Muscle of leg (tissue), 11 donors: ENCODE measurements around the gene CUBN. TPM values are rescaled to one million over a fixed set of nuclear protein-coding genes. Genes with fewer than 3 reads are reported as not detected.

ENCODE experiments used
- DNase-seq: peaks from one replicate; pipeline ENCODE4 v3.0.0; 2013
- H3K27ac ChIP-seq: one replicate; pipeline ENCODE4 v1.5.1; 2013; ENCODE audit warnings: mild to moderate bottlenecking, low read length, control low read depth
- H3K27me3 ChIP-seq: one replicate; pipeline ENCODE4 v1.6.1; 2013; ENCODE audit warnings: low read length; ENCODE audit not compliant: control insufficient read depth, insufficient read depth
- H3K36me3 ChIP-seq: one replicate; pipeline ENCODE4 v1.6.1; 2013; ENCODE audit warnings: low read length; ENCODE audit not compliant: control insufficient read depth, insufficient read depth
- H3K4me1 ChIP-seq: one replicate; pipeline ENCODE4 v1.6.1; 2013; ENCODE audit warnings: low read length; ENCODE audit not compliant: control insufficient read depth, insufficient read depth
- H3K4me3 ChIP-seq: one replicate; pipeline ENCODE4 v1.5.1; 2013; ENCODE audit warnings: low read length, control low read depth
- H3K9me3 ChIP-seq: replicated peaks from 2 replicates; pipeline ENCODE4 v1.6.1; 2013; ENCODE audit warnings: low read depth, low read length; ENCODE audit not compliant: control insufficient read depth
- WGBS: methylation state at CpG from one replicate; pipeline ENCODE4 v1.1.5; 2013; ENCODE audit warnings: missing lambda C conversion rate; ENCODE audit not compliant: insufficient coverage; 5-methylcytosine and 5-hydroxymethylcytosine counted together
- polyA plus RNA-seq, 8 donors: library from polyadenylated mRNA; unstranded; fragments of 120-200 nt; gene quantifications; one replicate each; pipeline versions ENCODE4 v1.2.1 to v1.2.3, GENCODE V29; 2013; ENCODE audit warnings: inconsistent platforms in 1 of 8, low replicate concordance in 1 of 8; ENCODE audit not compliant: insufficient read length in 8 of 8, insufficient read depth in 1 of 8
- total RNA-seq: library from RNA; stranded (reverse); fragments of 120-200 nt; gene quantifications from one replicate; pipeline ENCODE4 v1.2.4, GENCODE V29; 2013

CUBN gene
- total and polyA plus RNA-seq, 9 donors = 1.4 to 5.0 (median 2.0) TPM

DNA sequence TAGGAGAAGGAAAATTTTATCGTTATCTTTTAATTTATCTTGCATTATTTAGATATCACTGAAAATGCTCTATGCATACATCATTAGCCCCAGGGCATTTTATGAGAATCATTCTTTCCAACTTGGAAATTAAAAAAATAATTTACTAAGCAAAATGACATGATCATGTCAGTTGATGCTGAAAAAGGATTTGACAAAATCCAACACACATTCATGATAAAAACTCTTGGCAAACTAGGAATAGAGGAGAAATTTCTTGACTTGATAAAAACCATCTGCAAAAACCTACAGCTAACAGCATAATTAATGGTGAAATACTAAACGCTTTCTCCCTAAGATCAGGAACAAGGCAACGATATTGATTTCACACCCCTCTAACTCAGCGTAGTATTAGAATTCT, 272.2 kb downstream of the CUBN start:
- H3K36me3 ChIP-seq = no peaks in the 10 kb centered on the region
- H3K4me3 ChIP-seq = no peak overlapping the region
- no peak for DNase-seq
- no peaks in the 10 kb centered on the region for H3K27me3 ChIP-seq
- no peak overlapping the region for H3K27ac ChIP-seq
- no peaks in the 10 kb centered on the region for H3K9me3 ChIP-seq
- WGBS = no CpG with 5 or more reads among the region's 4 CpGs
- no peaks in the 10 kb centered on the region for H3K4me1 ChIP-seq

GRCh38 chr10:16856567-16856966, 273.0 kb downstream of the CUBN start:
- H3K9me3 ChIP-seq = no peaks in the 10 kb centered on the region
- H3K4me1 ChIP-seq = no peaks in the 10 kb centered on the region
- DNase-seq = peak; percentile 77
- H3K27ac ChIP-seq = peak overlapping the region; percentile 57
- H3K36me3 ChIP-seq = no peaks in the 10 kb centered on the region
- WGBS = 20% methylated on average over 1 of the region's 4 CpGs
- no peaks in the 10 kb centered on the region for H3K27me3 ChIP-seq
- H3K4me3 ChIP-seq = no peak overlapping the region

GRCh38 chr10:16856092-16856491, 273.5 kb downstream of the CUBN start:
- no peaks in the 10 kb centered on the region for H3K27me3 ChIP-seq
- no peaks in the 10 kb centered on the region for H3K4me1 ChIP-seq
- H3K9me3 ChIP-seq = no peaks in the 10 kb centered on the region
- no peak overlapping the region for H3K4me3 ChIP-seq
- H3K27ac ChIP-seq = peak overlapping the region; percentile 57
- H3K36me3 ChIP-seq = no peaks in the 10 kb centered on the region
- WGBS = no CpG with 5 or more reads among the region's 5 CpGs
- no peak for DNase-seq

GRCh38 chr10:16854623-16855022, 275.0 kb downstream of the CUBN start:
- no peaks in the 10 kb centered on the region for H3K36me3 ChIP-seq
- no peaks in the 10 kb centered on the region for H3K9me3 ChIP-seq

GRCh38 chr10:16853809-16854208, 275.8 kb downstream of the CUBN start:
- Histone ChIP-seq H3K4me3 (no peak overlapping the region), H3K9me3 (no peaks in the 10 kb centered on the region), H3K36me3 (no peaks in the 10 kb centered on the region), H3K27ac (no peak overlapping the region), H3K4me1 (no peaks in the 10 kb centered on the region), H3K27me3 (no peaks in the 10 kb centered on the region)
- no peak for DNase-seq
- 93% methylated on average over 2 of the region's 4 CpGs for WGBS

More at GRCh38 chr10:16854623-16855022, 275.0 kb downstream of the CUBN start:
- H3K4me1 ChIP-seq = no peaks in the 10 kb centered on the region
- DNase-seq = no peak
- no peaks in the 10 kb centered on the region for H3K27me3 ChIP-seq
- H3K4me3 ChIP-seq = no peak overlapping the region
- no peak overlapping the region for H3K27ac ChIP-seq

DNA sequence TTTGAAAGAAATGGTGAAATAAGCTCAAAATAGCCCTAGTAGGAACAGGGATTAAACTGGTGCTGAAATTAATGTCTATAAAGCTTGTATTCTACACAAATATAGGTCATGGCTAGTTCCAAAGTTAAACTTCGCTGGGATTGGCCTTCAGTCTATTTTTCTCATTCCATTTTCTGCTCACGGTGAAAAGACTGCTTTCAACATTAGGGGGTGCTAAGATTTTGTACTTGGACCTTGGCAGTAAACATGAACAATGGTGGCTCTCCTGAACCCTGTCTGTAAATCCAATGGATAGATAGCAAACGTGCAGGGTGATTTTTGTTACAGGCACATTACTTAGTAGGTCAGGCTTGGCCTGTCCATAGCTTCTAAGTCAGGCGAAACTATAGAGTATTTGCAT, 276.4 kb downstream of the CUBN start:
- Histone ChIP-seq H3K36me3 (no peaks in the 10 kb centered on the region), H3K27me3 (no peaks in the 10 kb centered on the region), H3K4me3 (no peak overlapping the region), H3K27ac (no peak overlapping the region), H3K9me3 (no peaks in the 10 kb centered on the region), H3K4me1 (no peaks in the 10 kb centered on the region)
- peak; percentile 57 for DNase-seq
- WGBS = 20% methylated on average over 1 of the region's 4 CpGs

- Histone ChIP-seq H3K4me1 (no peaks in the 10 kb centered on the region), H3K27me3 (no peaks in the 10 kb centered on the region), H3K36me3 (no peaks in the 10 kb centered on the region), H3K4me3 (no peak overlapping the region), H3K9me3 (no peaks in the 10 kb centered on the region), H3K27ac (no peak overlapping the region)
- WGBS = no CpG with 5 or more reads among the region's 2 CpGs
- DNase-seq = no peak
Measured at GRCh38 chr10:16852624-16853023, 277.0 kb downstream of the CUBN start.

DNA sequence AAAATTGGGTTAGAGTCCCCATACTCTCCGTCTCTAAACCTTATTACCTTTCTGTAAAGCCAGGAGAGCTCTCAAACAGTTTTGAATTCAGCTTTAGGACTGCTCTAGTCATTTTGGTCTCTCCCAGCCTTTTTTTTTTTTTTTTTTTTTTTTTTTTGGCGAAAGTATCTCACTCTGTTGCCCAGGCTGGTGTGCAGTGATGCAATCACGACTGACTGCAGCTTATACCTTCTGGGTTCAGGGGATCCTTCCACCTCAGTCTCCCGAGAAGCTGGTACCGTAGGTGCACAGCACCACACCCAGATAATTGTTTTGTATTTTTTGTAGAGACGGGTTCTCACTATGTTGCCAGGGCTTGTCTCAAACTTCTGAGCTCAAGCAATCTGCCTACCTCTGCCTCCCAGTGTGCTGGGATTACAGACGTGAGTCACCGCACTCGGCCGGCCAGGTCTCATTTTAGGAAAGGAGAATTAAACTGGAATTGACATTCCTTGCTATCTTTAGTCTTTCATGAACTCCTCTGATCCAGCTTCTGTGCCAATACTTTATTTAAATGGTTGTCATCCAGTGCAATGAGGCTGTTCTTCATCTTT, 281.0 kb downstream of the CUBN start:
- H3K36me3 ChIP-seq = no peaks in the 10 kb centered on the region
- no peaks in the 10 kb centered on the region for H3K9me3 ChIP-seq
- no peaks in the 10 kb centered on the region for H3K4me1 ChIP-seq
- WGBS = no CpG with 5 or more reads among the region's 10 CpGs
- no peak for DNase-seq
- H3K27me3 ChIP-seq = no peaks in the 10 kb centered on the region
- H3K27ac ChIP-seq = no peak overlapping the region
- H3K4me3 ChIP-seq = no peak overlapping the region

- Histone ChIP-seq H3K27ac (no peak overlapping the region), H3K27me3 (no peaks in the 10 kb centered on the region), H3K36me3 (no peaks in the 10 kb centered on the region), H3K4me1 (no peaks in the 10 kb centered on the region), H3K4me3 (no peak overlapping the region), H3K9me3 (no peaks in the 10 kb centered on the region)
- WGBS = no CpG with 5 or more reads among the region's 6 CpGs
- peak; percentile 44 for DNase-seq
Measured at GRCh38 chr10:16847644-16848043, 282.0 kb downstream of the CUBN start.

GRCh38 chr10:16845248-16845647, 284.4 kb downstream of the CUBN start:
- no peak overlapping the region for H3K27ac ChIP-seq
- peak; percentile 47 for DNase-seq

DNA sequence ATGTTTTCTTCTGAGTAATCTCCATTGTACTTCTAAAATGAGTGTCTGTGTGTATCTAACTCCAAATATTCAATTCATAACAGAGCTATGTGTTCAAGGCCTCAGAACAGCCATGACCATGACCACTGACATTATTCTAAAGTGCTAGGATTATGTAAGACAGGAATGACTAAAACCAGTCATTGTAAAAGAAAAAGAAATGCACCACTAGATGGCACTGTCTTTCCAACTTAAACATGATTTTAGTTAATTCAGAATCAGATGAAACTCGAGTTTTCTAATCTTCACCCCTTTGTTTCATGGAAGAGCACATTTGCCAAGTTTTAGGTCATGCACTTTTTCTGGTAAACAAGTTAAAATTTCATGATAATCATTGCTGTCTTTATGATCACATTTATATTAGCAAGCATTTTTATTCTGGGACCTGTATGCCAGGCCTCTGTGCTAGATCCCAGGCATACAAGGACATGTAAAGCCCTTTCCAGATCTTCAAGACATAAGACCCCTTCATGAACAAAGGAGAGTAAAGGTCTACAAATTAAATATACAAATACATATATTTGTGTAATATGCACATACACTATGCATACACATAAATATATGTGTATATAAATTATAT, 286.2 kb downstream of the CUBN start:
- Histone ChIP-seq H3K36me3 (no peaks in the 10 kb centered on the region), H3K9me3 (no peaks in the 10 kb centered on the region), H3K27ac (no peak overlapping the region), H3K4me3 (no peak overlapping the region), H3K27me3 (no peaks in the 10 kb centered on the region), H3K4me1 (no peaks in the 10 kb centered on the region)
- peak; percentile 83 for DNase-seq
- WGBS = no CpG with 5 or more reads among the region's 1 CpG

More at GRCh38 chr10:16845248-16845647, 284.4 kb downstream of the CUBN start:
- no peaks in the 10 kb centered on the region for H3K4me1 ChIP-seq
- no peak overlapping the region for H3K4me3 ChIP-seq
- no peaks in the 10 kb centered on the region for H3K36me3 ChIP-seq
- H3K9me3 ChIP-seq = no peaks in the 10 kb centered on the region
- no peaks in the 10 kb centered on the region for H3K27me3 ChIP-seq
